HT-29 (cell line): ENCODE measurements around the gene CD3E. TPM values are rescaled to one million over a fixed set of nuclear protein-coding genes. Genes with fewer than 3 reads are reported as not detected.

Source experiments
- DNase-seq: peaks from one replicate; pipeline ENCODE4 v3.0.0-alpha.2; 2015; ENCODE audit warnings: low spot score
- total RNA-seq: library from RNA; depleted of rRNA; stranded (reverse); fragments of >200 nt; shearing (Covaris generic); gene quantifications from 2 replicates; pipeline ENCODE4 v1.2.3, GENCODE V29; 2014

The CD3E gene
- total RNA-seq, 1 experiment from 2014 or later, result not detected

DNA sequence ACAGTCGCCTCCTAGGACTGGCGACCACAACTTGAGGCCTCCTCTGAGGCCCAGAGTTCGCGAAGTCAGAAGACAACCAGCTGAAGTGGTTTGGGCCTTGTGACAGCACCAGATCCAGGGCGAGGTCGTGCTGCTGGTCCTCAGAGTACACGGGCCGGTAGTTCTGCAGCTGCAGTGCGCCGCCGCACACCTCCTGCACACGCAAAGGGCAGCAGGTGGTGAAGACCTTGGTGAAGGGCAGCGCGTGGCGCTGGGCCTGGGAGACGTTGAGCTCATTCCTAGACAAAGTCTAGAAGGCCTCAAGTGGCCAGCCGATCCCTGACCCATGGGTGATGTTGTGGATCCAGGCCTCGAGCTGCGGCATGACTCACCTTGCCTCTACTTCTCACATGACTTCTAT lies 18.2 kb downstream of the CD3E start:
- no peak for DNase-seq

DNA sequence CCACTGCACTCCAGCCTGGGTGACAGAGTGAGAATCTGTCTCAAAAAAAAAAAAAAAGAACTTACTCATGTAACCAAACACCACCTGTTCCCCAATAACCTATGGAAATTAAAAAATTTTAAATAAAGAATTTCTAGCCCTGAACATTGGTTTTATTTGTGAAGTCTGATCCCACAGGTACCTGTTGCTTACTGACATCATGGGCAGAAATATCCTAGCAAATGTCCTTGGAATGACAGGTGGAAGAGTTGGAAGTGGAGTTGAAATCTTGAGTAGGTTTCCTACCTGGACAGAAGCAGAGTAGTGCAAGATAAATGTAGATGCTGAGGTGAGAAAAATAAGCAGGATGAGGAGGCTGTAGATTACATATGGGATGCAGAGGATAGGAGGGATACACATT lies 20.8 kb downstream of the CD3E start:
- no peak for DNase-seq

DNA sequence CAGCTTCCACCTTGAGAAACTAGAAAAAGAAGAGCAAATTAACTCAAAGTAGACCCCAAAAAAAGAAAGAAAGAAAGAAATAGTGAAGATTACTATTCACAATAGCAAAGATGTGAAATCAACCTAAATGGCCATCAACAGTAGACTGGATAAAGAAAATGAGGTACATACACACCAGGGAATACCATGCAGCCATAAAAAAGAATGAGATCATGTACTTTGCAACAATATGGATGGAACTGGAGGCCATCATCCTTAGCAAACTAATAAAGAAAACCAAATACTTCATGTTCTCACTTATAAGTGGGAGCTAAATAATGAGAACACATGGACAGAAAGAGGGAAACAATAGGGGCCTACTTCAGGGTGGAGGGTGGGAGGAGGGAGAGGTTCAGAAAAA lies 24.2 kb downstream of the CD3E start:
- no peak for DNase-seq

DNA sequence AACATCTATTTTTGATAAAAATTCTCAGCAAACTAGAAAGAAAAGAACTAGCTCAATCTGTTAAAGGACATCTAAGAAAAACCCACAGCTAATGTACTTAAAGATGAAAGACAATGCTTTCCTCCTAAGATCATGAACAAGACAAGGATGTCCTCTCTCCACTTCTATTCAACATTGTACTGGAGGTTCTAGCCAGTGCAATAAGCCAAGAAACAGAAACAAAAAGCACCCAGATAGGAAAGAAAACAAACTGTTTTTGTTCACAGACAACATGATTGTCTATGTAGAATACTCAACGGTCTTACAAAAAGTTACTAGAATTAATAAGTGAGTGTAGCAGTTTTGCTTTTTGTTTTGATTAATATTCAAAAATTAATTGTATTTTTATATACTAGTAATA lies 30.2 kb downstream of the CD3E start:
- no peak for DNase-seq

DNA sequence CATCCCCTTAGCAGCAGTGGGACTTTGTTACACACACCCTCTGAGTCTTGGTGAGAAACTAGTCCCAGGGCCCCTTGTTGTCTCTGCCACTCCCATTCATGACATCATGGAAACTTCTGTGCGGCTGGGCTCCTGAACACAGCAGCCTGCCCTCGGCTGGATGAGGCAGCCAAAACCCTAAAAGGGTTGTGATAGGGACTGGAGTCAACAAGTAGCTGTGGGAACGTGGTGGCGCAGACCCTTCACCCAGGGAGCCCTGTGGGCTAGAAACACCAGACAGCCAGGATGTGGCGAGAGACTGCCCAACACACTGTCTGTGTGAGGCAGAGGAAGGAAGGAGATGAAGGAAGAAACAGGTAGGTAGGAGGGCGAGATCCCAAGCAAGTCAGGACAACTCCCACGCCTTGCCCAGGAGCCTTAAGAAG lies 34.1 kb downstream of the CD3E start:
- no peak for DNase-seq

DNA sequence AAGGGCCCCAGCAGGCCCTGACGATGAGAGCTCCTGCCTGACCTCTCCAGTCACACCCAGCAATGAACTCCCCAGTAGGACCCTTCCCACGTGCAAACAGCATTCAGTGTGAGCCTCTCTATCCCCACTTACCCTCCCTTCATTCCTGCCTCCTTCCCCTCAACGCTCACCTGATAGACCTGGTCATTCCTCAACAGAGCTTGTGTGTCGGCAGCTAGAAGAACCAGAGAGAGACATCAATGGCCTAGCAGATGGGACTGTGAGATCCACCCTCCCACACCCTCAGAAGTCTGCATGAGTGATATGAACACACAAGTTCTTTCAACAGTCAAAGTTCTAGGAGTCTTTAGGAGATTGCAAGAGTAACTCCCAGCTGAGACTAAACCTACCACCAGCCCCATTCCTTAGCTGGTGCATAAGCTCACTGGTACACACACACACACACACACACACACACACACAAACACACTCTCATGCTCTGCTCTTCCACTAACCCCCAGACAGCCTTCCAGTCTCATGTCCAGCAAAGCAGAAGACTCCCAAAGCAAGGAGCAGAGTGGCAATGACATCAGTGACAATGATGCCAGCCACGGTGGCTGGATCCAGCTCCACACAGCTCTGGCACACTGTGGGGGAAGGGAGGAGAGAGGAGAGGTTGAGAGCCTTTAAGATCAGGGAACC lies 34.9 kb downstream of the CD3E start:
- no peak for DNase-seq

DNA sequence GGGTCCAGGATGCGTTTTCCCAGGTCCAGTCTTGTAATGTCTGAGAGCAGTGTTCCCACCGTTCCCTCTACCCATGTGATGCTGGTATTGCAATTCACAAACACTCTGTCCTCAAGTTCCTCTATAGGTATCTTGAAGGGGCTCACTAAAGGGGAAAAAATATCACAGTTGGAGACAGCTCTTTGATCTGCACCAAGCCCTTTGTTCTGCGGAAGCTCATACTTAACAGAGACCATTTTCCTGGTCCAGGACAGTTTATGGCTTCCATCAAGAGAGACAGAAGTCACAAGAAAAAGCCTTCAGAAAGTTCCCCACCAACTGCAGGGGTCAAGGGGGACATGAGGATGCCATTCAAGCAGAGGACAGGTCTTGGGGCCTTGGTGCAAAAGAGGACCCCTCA lies 35.9 kb downstream of the CD3E start:
- no peak for DNase-seq

DNA sequence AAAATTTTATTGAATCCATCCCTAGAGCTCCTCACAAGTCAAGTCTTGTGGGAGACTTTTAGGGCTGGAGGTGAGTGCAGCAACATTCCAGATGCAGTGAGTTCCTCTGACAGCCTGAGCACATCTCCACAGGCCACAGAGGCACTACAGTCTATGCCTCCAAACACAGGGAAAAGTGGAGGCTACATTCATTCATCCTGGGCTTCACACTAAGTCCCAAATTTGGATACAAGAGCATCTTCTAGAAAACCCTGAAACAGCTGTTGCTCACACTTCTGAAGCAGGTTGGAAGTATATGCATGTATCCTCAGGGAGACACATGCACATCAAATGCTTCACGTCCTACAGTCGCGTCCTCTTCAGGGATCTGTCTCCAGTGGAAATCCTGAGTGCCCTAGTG lies 36.7 kb downstream of the CD3E start:
- DNase-seq, result no peak

DNA sequence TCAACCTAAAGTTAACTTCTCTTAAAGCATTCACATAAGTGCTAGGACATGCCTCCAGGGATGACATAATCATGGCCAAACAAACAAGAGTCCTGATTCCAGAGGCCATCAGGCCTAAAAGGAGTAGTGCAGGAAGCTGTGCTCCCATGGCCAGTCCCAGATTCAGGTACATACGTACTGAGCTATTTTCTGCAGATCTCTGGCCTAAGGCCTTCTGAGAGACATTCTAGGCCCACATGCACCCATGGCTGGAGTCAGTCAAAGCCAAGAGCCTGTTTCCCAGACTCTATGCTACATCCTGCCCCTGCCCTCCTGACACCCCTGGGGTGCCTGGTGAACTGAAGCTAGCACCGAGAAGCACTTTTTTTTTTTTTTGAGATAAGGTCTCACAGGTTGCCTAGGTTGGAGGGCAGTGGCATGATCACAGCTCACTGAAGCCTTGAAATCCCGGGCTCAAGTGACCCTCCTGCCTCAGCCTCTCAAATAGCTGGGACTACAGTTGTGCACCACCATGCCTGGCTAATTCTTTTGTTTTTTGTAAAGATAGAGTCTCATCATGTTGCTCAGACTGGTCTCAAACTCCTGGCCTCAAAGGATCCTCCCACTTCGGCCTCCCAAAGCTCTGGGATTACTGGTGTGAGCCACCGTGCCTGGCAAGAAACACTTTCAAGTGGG lies 37.4 kb downstream of the CD3E start:
- DNase-seq, result no peak

DNA sequence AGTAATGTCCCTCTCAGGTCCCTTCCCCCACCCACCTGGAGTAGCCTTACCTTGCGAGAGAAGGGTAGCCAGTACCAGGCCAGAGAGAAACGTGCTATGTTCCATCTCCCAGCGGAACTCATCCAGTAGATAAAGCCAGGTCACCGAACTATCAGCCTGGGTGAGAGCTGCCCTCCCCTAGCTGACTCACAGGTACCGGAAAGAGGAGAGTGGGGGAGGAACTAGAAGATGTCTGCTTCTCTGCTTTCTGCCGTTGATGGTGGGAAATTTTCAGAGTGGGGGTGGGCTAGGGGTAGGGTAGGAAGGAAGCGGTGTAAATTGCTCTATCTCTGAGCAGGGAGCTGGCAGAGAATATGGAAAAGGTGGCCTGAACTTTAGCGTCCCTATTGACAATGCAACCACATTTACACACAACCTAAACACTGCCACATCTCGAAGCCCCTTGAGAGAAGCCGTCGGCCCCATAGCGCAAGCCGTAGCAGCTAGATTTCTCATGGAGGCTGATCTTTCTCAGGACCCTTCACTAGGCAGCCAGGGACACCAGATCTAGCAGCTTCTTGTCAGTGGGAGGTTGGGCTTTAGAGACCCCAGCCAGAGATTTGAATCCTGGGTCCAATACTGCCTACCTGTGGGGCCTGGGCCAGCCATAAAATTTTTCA lies 38.1 kb downstream of the CD3E start, which contains the start of gene CD3D:
TSS of gene CD3D (minus strand) at position 203 of the 659 bp plus-strand sequence. CDS start at position 105, 98 bp downstream.
- DNase-seq, result no peak

DNA sequence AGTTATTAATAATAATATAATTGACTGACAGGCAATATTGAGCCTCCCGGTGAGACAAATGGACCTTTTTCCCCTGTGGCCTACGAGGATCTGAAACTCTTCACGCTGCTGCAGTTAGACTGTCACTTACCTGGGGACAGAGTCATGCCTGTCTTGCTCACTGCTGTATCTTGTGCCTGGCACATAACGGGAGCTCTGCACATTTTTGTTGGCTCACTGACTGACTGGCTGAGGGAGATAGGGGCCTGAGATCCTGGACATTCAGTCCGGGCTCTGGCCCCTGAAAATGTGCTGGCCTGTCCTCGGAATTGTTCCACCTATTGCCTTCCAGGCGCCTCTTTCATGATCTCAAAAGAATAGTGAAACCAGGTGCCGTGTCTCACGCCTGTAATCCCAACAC lies 38.7 kb downstream of the CD3E start:
- DNase-seq, result no peak

DNA sequence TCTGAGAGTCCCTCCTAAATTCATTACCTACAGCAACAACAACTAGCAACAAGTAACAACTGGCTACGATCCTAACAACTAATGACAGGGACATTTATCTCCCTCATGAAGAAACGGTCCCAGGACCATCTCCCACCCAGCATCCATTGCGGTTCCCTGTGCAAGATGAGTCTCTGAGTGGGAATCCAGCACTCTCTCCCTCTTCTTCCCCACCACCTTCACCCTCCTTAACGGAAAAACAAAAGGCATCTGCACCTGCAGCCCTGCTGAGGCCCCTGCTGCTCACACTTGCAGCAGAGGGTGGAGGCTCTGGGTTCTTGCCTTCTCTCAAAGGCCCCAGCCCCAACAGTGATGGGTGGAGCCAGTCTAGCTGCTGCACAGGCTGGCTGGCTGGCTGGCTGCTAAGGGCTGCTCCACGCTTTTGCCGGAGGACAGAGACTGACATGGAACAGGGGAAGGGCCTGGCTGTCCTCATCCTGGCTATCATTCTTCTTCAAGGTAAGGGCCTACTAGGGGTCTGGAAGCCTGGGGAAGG lies 39.5 kb downstream of the CD3E start, which contains the start of gene CD3G:
TSS of gene CD3G (plus strand) at position 364 of the 535 bp plus-strand sequence. CDS start at position 444, 80 bp downstream.
- no peak for DNase-seq

DNA sequence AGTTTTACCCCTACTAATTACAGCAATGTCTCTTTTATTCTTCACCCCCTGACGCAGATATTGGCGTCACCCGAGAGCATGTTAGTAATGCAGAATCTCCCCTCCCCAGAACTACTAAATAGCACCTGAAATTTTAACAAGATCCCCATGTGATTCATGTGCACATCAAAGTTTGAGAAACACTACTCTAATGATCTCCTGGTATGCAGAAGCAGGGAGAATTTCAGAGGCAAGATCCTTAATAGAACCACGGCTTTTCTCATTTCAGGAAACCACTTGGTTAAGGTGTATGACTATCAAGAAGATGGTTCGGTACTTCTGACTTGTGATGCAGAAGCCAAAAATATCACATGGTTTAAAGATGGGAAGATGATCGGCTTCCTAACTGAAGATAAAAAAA lies 44.9 kb downstream of the CD3E start:
- no peak for DNase-seq

DNA sequence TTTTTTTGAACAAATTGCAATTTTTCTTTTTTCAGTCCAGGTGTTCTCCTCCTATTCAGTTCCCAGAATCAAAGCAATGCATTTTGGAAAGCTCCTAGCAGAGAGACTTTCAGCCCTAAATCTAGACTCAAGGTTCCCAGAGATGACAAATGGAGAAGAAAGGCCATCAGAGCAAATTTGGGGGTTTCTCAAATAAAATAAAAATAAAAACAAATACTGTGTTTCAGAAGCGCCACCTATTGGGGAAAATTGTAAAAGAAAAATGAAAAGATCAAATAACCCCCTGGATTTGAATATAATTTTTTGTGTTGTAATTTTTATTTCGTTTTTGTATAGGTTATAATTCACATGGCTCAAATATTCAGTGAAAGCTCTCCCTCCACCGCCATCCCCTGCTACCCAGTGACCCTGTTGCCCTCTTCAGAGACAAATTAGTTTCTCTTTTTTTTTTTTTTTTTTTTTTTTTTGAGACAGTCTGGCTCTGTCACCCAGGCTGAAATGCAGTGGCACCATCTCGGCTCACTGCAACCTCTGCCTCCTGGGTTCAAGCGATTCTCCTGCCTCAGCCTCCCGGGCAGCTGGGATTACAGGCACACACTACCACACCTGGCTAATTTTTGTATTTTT lies 48.7 kb downstream of the CD3E start:
- DNase-seq, result peak; percentile 68

DNA sequence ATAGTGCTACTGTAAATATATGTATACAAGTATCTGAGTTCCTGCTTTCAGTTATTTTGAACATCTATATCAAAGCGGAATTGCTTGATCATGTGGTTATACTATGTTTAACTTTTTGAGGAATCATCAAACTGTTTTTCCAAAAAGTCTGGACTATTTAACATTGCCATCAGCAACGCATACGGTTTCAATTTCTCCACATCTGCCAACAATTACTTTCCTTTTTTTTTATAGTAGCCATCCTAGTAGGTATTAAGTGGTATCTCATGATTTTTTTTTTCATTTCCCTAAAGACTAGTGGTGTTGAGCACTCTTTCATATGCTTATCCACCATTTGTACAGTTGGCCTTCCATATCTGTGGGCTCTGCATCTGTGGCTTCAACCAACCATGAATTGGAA lies 53.5 kb downstream of the CD3E start:
- DNase-seq, result no peak

DNA sequence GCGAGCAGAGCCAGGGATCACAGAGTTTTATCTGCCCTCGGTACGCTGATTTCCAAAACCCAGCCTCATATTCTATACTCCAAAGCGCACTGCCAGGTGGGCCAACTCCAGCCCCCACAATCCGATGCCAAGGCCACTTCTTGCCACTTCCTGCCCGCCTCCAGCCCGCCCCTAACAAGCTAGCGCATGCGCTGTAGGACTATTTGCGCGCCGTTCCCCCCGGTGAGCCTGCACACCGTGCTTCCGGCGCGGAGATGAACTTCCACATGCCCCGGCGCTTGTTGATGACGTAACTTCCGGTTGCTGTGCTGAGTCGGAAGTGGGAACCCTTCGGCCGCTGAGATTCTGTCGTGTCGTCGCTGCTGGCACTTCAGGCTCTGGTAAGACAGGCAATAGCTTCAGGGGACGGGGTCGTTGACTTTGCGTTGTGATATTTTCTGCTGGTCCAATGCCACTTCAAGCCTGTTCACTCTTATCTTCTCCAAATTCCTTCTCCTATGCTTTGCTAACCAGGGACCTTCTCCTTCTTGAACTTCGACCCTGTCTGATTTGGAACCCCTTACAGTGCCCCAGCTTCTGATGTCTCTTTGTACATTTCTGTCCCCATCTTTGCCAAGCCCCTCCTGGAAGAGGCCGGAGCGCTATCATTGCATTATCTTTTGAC lies 54.9 kb downstream of the CD3E start, which contains the start of gene UBE4A:
TSS of gene UBE4A (plus strand) at position 306 of the 664 bp plus-strand sequence. CDS start 5,481 bp downstream, outside the sequence.
- DNase-seq, result peak; percentile 97

DNA sequence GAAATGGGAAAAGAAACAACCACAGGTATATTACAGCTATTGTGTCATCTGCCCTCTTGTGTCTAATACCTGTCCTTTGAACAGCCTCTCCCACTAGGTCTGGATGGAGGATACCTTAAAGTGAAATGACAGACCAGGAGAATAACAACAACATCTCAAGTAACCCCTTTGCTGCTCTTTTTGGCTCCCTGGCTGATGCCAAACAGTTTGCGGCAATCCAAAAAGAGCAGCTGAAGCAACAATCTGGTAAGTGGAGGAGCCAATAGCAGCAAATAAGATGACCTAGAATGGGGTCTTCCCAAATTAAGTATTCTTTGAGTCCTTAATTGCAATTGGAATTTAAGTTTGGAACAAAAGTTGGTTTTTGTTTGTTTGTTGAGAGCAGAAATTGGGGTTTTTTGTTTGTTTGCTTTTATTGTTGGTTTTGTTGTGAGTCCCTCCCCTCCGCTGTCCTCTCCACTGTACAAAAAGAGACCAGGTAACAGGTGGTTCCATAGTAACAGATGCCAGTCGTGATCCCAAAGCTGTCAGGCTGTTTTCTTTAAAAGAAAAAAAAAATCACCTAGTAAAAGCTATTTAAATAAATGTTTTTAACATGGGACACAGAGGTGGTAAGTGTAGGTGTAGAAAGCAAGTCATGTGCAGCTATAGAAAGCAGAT lies 60.6 kb downstream of the CD3E start:
- DNase-seq, result no peak
